ENCODE results near the gene NUDT17.

The NUDT17 gene

DNA sequence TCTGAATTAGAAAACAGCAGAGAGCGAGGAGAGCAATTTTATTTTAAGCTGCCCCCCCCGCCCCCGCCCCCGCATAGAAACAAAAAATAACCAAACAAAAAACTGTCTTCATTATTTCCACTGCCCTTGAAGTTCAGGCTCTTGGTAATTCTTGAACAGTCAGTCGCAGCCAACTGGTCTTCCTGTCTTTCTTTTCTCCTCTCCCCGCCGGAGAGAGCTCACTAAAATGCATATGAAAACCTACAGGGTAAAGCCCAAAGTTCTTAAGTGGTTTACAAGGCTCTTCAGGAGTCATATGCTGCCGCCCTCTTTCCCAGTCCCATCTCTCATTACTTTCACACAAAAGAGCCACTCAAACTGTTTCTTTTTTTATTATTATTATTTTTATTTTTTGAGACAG, 41.4 kb downstream of the NUDT17 start:
- in situ Hi-C loops (cut with MboI; ENCODE audit: low sequenced_read_pairs), result no loop called here

DNA sequence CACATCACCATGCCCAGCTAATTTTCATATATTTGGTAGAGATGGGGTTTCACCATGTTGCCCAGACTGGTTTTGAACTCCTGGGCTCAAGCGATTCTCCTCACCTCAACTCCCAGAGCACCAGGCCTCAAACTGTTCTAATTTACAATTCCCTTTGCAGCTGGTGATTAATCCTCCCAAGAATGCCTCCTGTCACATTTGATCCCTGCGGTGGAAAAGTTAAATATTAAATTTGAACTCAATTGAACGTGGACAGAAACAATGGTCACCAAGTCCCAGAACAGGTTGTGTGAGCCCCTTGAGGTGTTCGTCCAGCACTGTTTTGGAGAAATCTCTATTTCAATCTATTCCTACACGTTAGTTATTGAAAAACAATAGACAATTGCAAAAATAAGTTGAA, 42.2 kb downstream of the NUDT17 start:
- in situ Hi-C loops (cut with MboI; ENCODE audit: low sequenced_read_pairs), result no loop called here

DNA sequence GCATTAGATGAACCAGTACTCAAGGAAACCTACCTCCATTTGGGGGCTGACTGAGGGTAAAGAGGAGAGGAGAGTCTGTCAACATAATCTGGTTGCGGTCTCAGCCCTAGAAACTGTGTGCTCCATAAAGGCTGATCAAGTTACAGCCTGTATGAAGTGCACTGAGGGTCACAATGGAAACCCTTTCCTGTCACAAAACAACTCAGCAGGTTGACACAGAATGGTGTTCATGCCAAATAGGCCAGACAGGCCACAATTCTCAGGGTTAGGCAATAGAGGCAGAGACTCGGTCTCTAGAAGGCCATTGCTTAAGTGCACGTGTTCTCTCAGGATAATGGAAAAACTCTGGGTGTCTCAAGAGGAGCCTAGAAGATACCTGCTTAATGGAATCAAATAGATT, 44.3 kb downstream of the NUDT17 start:
- in situ Hi-C loops (cut with MboI; ENCODE audit: low sequenced_read_pairs), result no loop called here

DNA sequence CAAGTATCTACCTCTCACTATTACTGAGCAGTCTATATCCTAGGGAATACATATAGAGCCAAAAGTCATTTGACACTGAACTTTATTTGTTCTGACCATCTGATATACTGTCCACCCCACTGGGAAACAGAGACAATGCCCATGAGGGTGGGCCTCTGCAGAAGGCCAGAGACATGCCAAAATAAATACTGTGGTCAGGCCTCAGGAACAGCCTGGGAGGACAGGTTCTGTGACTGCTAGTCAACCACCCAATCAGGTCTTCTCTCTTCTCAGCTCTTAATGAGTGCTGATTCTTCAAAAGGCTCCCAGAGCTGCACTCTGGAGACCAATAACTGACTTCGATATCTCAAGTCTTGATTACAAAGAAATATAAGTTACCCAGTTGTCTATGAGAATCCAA, 45.7 kb downstream of the NUDT17 start:
- in situ Hi-C loops (cut with MboI; ENCODE audit: low sequenced_read_pairs), result no loop called here

DNA sequence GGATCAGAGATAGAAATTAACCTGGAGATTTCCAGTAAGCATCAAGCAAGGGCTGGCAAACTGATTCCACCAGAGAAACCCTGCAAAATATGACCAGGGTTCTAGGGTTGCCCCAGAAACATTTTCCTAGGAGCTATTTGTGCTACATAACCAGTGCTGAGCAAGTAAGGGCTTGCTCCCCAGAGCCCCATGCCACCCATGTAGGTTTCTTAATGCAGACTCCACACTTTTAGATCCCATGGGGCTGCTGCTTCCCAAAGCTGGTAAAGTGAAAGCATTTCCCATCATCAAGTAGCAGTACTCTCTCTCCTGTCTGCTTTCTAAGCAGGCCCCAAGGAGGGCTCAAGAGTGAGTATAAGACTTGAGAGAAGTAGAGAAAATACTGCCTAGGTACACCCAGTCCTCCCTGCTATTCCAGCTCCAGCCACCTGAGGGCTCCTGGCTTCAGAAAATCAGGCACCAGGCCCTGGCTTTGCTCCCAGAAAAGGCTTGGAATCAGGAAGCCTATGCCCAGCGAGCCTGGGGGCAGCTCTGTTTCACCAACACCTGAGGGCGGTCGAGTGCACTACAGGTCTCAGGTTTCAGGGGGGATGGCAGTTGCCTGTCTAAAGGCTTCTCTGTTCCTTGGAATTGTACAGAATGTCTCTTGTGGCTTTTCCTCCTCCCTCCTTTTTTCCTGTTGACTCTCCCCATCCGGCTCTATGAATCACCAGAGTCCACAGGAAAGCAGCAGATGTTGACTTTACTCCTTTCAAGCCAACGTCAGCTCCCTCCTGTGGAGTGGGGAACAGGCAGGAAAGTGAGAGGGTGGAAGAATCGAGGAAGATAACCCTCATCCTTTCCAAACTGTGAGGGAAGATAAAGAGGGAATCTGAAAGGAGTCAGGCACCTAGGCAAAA, 46.4 kb downstream of the NUDT17 start:
- in situ Hi-C loops (cut with MboI; ENCODE audit: low sequenced_read_pairs), result no loop called here

DNA sequence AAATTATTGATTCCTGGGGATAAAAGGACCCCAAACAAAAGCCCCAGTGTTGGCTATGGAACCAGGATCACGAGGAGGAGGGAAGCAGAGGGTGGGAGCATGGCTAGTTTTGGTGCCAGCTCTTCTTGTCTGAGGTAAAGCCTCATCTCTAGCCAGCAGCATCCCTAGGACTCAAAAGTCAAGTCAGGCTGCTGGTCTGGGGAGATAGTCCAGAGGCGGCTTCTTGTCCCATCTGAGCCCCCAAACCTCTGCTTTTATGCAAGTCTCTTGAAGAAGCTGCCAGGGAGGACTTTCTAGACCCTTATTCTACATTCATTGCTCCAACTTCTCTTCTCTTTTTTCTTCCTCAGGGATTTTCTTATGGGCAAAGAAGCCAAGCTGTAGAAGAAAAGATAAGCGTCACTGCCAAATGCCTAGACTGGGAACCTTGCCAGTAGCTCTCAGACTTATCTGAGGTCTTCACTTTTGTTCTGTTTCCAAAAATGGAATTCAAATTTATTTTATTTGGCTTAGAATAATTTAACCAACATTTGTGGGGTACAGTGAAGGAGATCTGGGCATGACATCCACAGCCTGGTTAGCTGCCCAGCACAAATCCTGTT, 47.2 kb downstream of the NUDT17 start:
- in situ Hi-C loops (cut with MboI; ENCODE audit: low sequenced_read_pairs), result no loop called here

DNA sequence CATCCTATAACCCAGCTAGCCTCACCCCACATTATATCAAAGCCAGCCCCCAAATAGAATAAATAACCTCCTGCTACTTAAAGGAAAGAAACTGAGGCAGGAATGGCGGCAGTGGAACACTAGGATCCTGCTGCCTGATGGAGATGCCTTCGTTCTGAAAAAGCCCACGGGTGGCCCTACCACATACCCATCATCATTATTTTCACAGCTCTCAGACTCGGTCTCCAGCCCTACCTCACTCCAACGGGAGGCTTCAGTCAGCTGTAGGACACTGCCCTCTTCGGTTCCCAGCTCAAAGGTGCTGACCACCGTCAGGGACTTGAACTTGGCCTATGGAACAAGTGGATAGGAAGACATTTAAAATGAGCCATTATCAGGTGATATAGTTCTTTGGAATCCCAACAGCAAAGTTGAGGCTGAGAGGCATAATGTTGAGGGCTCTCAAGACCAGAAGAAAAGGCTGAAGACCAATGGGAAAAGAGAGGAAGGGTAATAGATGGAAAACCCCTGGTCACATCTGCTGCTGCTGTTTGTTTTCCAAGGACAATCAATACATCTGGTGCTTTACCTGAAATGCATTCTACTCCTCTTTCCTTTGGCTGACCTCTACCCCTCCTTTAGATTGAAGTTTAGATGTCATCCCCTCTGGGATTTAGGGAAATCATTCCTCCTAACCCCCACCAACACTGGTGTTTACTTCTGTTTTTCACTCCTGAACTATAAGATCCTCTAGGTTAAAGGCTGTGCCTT, 48.1 kb downstream of the NUDT17 start:
- in situ Hi-C loops (cut with MboI; ENCODE audit: low sequenced_read_pairs), result no loop called here

DNA sequence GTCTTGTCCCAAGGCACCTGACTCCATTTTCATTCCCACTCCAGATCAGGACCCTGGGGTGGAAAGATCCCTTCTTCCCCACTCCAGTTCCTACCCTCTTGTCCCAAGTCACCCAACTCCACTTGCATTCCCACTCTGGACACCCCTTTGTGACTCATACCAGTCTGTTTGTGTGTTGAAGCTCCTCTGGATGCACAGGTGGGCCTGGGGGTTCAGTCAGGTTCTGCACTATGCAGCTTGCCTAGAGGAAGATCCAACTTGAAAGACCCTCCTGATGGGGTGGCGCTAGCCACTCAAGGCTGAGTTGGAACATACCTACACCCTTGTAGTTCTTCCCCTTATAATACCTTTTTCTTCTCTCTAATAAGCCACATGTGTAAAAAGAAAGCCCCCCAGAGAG, 50.0 kb downstream of the NUDT17 start:
- in situ Hi-C loops (cut with MboI; ENCODE audit: low sequenced_read_pairs), result no loop called here

DNA sequence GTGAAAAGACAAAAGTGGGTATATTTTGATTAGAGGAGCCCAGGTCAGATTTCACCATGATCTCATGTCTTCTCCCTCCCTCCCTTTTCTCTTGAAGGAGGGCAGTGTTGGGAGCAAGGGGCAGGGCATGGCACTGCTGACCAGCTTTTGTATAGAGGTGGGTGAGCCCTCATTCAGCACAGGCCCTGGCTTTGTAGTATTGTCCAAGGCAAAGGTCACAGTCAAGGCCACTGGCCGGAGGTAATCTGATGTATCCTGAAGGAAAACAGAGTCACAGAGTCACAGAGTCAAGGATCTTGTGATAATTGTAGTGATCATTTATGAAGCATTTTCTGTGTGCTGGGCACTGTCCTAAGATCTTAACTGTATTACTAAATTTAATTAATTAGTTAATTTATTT, 52.5 kb downstream of the NUDT17 start:
- in situ Hi-C loops (cut with MboI; ENCODE audit: low sequenced_read_pairs), result no loop called here
